Measurements from ENCODE around the gene BOLL.

- TF ChIP-seq EP300 (IDR thresholded peaks at IDR 0.05; ENCODE audit: low read depth) = no peak
- TF ChIP-seq POLR2A (IDR thresholded peaks at IDR 0.05) = no peak
- TF ChIP-seq, protein P1, sequence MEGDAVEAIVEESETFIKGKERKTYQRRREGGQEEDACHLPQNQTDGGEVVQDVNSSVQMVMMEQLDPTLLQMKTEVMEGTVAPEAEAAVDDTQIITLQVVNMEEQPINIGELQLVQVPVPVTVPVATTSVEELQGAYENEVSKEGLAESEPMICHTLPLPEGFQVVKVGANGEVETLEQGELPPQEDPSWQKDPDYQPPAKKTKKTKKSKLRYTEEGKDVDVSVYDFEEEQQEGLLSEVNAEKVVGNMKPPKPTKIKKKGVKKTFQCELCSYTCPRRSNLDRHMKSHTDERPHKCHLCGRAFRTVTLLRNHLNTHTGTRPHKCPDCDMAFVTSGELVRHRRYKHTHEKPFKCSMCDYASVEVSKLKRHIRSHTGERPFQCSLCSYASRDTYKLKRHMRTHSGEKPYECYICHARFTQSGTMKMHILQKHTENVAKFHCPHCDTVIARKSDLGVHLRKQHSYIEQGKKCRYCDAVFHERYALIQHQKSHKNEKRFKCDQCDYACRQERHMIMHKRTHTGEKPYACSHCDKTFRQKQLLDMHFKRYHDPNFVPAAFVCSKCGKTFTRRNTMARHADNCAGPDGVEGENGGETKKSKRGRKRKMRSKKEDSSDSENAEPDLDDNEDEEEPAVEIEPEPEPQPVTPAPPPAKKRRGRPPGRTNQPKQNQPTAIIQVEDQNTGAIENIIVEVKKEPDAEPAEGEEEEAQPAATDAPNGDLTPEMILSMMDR (IDR thresholded peaks at IDR 0.05) = no peak
Measured at GRCh38 chr2:197713271-197713670, 71.8 kb downstream of the BOLL start.

All from transverse colon (tissue), 3 donors.